ENCODE data around the gene SREBF2. TPM values are rescaled to one million over a fixed set of nuclear protein-coding genes. Genes with fewer than 3 reads are reported as not detected.

The SREBF2 gene
- total RNA-seq, 1 donor from 2014 or later = 119 TPM

DNA sequence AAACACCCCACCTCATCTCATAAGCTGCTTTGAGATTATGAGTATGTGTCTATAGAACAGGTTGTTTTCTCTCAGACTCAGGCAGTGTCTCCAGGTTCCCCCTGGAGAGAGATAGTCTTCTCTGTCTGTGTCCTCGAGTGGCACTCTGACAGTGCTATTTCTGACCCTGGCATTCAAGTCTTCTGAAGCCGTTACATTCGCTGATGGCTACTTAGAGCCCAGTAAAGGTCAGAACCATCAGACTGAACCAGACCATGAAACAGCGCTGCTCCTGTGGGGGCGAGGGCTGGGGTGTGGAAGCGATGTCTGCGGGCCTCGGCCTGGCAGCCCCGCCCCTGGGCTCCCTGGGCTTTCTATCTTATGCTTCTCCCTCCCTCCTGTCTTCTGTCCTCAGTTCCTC is 58.5 kb downstream of the SREBF2 start:
- Mint-ChIP-seq H3K4me3 (ENCODE audit: unreplicated experiment) (no peak overlapping the region), H3K4me1 (ENCODE audit: unreplicated experiment) (no peaks in the 10 kb centered on the region), H3K36me3 (ENCODE audit: unreplicated experiment) (peaks cover 47% of the 10 kb centered on the region), H3K27me3 (ENCODE audit: unreplicated experiment) (no peaks in the 10 kb centered on the region), H3K27ac (ENCODE audit: unreplicated experiment) (no peak overlapping the region), H3K9me3 (ENCODE audit: unreplicated experiment) (no peaks in the 10 kb centered on the region)
- no peak for DNase-seq (ENCODE audit: extremely low spot score, unreplicated experiment)
- TF ChIP-seq, protein P1, sequence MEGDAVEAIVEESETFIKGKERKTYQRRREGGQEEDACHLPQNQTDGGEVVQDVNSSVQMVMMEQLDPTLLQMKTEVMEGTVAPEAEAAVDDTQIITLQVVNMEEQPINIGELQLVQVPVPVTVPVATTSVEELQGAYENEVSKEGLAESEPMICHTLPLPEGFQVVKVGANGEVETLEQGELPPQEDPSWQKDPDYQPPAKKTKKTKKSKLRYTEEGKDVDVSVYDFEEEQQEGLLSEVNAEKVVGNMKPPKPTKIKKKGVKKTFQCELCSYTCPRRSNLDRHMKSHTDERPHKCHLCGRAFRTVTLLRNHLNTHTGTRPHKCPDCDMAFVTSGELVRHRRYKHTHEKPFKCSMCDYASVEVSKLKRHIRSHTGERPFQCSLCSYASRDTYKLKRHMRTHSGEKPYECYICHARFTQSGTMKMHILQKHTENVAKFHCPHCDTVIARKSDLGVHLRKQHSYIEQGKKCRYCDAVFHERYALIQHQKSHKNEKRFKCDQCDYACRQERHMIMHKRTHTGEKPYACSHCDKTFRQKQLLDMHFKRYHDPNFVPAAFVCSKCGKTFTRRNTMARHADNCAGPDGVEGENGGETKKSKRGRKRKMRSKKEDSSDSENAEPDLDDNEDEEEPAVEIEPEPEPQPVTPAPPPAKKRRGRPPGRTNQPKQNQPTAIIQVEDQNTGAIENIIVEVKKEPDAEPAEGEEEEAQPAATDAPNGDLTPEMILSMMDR (IDR thresholded peaks at IDR 0.05) = no peak

GRCh38 chr22:41892721-41893120 is 59.8 kb downstream of the SREBF2 start:
- no peak overlapping the region for H3K4me3 Mint-ChIP-seq (ENCODE audit: unreplicated experiment)
- no peak for DNase-seq (ENCODE audit: extremely low spot score, unreplicated experiment)
- H3K4me1 Mint-ChIP-seq (ENCODE audit: unreplicated experiment) = no peaks in the 10 kb centered on the region
- H3K27ac Mint-ChIP-seq (ENCODE audit: unreplicated experiment) = no peak overlapping the region
- H3K36me3 Mint-ChIP-seq (ENCODE audit: unreplicated experiment) = peaks cover 47% of the 10 kb centered on the region
- H3K9me3 Mint-ChIP-seq (ENCODE audit: unreplicated experiment) = no peaks in the 10 kb centered on the region
- TF ChIP-seq, protein P1 (IDR thresholded peaks at IDR 0.05) = no peak
- H3K27me3 Mint-ChIP-seq (ENCODE audit: unreplicated experiment) = no peaks in the 10 kb centered on the region

DNA sequence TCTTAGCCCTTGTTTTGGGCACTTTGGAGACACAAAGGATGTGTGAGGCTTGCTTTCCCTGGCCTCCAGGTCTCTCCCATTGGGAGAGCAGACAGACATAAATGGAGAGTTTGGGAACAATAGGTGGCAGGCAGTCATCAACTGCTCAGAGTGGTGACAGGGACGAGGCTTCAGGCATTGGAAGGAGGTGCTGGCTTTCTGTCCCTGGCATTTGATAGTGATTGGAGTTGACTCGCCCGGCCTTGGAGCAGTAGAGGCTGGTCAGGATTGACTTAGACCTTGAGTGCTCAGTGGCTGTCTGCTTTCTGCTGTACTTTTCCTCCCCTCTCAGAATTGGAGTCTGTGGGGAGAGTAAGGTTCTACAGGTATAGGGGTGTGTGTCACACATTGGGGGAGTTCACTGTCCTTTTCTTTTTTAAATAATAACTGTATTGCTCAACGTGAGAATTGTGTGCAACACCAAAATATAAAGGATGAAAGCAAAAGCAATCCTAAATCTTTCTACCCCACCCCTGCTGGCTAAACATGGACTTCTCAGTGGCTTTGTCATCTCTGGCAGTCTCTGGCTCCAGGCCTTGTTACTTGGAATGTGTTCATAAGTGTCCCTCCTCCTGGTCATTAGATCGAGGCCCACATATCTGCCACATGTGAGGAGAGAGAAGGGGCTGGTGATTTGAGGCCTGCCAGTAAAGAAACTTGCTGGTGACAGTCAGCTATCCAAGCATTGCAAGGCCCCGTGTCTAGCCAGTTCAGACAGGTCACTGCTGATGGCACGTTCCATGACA is 60.9 kb downstream of the SREBF2 start:
- Mint-ChIP-seq H3K27ac (ENCODE audit: unreplicated experiment) (no peak overlapping the region), H3K9me3 (ENCODE audit: unreplicated experiment) (no peaks in the 10 kb centered on the region), H3K36me3 (ENCODE audit: unreplicated experiment) (peaks cover 40% of the 10 kb centered on the region), H3K4me1 (ENCODE audit: unreplicated experiment) (no peaks in the 10 kb centered on the region), H3K27me3 (ENCODE audit: unreplicated experiment) (no peaks in the 10 kb centered on the region), H3K4me3 (ENCODE audit: unreplicated experiment) (no peak overlapping the region)
- TF ChIP-seq, protein P1 (IDR thresholded peaks at IDR 0.05) = no peak
- DNase-seq (ENCODE audit: extremely low spot score, unreplicated experiment) = no peak

DNA sequence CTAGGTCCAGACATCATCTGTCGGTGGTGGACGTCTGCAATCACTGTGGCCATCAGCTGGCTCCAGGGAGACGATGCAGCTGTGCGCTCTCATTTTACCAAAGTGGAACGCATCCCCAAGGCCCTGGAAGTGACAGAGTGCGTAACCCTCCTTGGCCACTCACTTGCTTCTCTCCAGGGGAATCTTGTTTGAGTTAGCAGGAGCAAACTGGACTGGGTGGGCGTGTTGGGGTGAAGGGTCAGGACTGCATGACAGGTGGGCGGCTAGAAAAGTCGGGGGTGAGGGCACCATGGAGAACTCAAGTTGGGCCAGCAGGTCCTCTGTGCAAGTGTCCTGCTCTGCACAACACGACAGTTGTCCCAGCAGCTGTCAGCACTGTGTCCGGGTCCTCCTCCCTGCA is 65.7 kb downstream of the SREBF2 start:
- TF ChIP-seq, protein P1 (IDR thresholded peaks at IDR 0.05) = no peak
- H3K9me3 Mint-ChIP-seq (ENCODE audit: unreplicated experiment) = no peaks in the 10 kb centered on the region
- DNase-seq (ENCODE audit: extremely low spot score, unreplicated experiment) = no peak
- no peak overlapping the region for H3K27ac Mint-ChIP-seq (ENCODE audit: unreplicated experiment)
- no peak overlapping the region for H3K4me3 Mint-ChIP-seq (ENCODE audit: unreplicated experiment)
- no peaks in the 10 kb centered on the region for H3K4me1 Mint-ChIP-seq (ENCODE audit: unreplicated experiment)
- H3K36me3 Mint-ChIP-seq (ENCODE audit: unreplicated experiment) = peaks cover 26% of the 10 kb centered on the region
- no peaks in the 10 kb centered on the region for H3K27me3 Mint-ChIP-seq (ENCODE audit: unreplicated experiment)

- Mint-ChIP-seq H3K36me3 (ENCODE audit: unreplicated experiment) (peaks cover 27% of the 10 kb centered on the region), H3K4me1 (ENCODE audit: unreplicated experiment) (no peaks in the 10 kb centered on the region), H3K27me3 (ENCODE audit: unreplicated experiment) (no peaks in the 10 kb centered on the region), H3K27ac (ENCODE audit: unreplicated experiment) (no peak overlapping the region), H3K9me3 (ENCODE audit: unreplicated experiment) (no peaks in the 10 kb centered on the region), H3K4me3 (ENCODE audit: unreplicated experiment) (no peak overlapping the region)
- DNase-seq (ENCODE audit: extremely low spot score, unreplicated experiment) = no peak
- TF ChIP-seq, protein P1 (IDR thresholded peaks at IDR 0.05) = no peak
Measured at GRCh38 chr22:41899110-41899509, 66.2 kb downstream of the SREBF2 start.
